Colonic mucosa (tissue), 4 donors: ENCODE data around the gene BAZ2A. TPM values are rescaled to one million over a fixed set of nuclear protein-coding genes. Genes with fewer than 3 reads are reported as not detected.

Experiments used
- DNase-seq: peaks from one replicate; pipeline ENCODE4 v3.0.0-alpha.2; 2020
- H3K27ac ChIP-seq: fragments of 200-600 bp; one replicate; pipeline ENCODE4 v1.8.0; 2021
- H3K27me3 ChIP-seq: fragments of 200-600 bp; one replicate; pipeline ENCODE4 v1.8.0; 2021
- H3K36me3 ChIP-seq: fragments of 200-600 bp; one replicate; pipeline ENCODE4 v1.8.0; 2021
- H3K4me1 ChIP-seq: fragments of 200-600 bp; one replicate; pipeline ENCODE4 v1.8.0; 2021; ENCODE audit warnings: mild to moderate bottlenecking
- H3K4me3 ChIP-seq: fragments of 200-600 bp; one replicate; pipeline ENCODE4 v1.8.0; 2021
- H3K9ac ChIP-seq, 2 donors: one replicate each; pipeline ENCODE4 v1.7.0; 2013; ENCODE audit warnings: control low read depth in 2 of 2, low read depth in 2 of 2, low read length in 2 of 2
- H3K9me3 ChIP-seq: fragments of 200-600 bp; one replicate; pipeline ENCODE4 v1.8.0; 2021
- intact Hi-C: fragments of 100-400 bp; cut with DNase I; formaldehyde crosslinking; loops from one replicate; pipeline ENCODE4 v1.14.1; 2022
- total RNA-seq, 2 donors: library from RNA; stranded (reverse); fragmentation: NEBNext Ultra II Directional in 1 of 2; extraction: Animal tissue kit (Norgen Biotek cat#: 25700) in 1 of 2; gene quantifications; one replicate each; pipeline ENCODE4 v1.2.1, GENCODE V29; 2021
- TF ChIP-seq, protein P1 (sequence below): fragments of 200-600 bp; IDR thresholded peaks from one replicate; pipeline ENCODE4 v1.8.0; 2022; ENCODE audit warnings: antibody characterized with exemption, mild to moderate bottlenecking
- donor health status: healthy.
- donor health status: DM: no; HTN: no; CAD: no.
- donor health status: DM: no; HTN: no; CAD: no.

Gene BAZ2A
- total RNA-seq, 2 donors from 2014 or later = 85.8 to 99.2 TPM

DNA sequence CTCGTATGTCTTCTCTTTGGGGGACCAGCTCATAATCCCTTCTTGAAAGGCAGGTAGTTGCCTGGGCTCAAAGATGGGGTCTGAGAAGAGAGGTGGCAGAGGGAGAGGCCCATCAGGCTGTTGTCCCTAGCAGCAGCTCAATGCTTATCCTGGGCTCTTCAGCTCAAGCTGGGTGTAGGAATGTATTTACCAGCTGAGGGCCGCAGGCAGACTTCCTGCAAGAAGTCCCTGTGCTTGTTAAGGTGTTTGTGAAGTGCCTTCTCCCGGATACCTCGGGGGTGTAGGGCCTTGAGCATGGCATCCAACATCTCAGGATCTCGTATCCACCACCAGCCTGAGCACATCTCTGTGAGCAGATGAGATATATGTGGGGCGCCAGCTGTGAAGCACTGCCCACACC is 29.4 kb downstream of the BAZ2A start:
- Histone ChIP-seq H3K4me1 (no peaks in the 10 kb centered on the region), H3K4me3 (no peak overlapping the region), H3K27me3 (no peaks in the 10 kb centered on the region), H3K9ac (no peak overlapping the region), H3K9me3 (no peaks in the 10 kb centered on the region), H3K36me3 (peaks cover 73% of the 10 kb centered on the region), H3K27ac (no peak overlapping the region)
- DNase-seq = no peak
- TF ChIP-seq, protein P1, sequence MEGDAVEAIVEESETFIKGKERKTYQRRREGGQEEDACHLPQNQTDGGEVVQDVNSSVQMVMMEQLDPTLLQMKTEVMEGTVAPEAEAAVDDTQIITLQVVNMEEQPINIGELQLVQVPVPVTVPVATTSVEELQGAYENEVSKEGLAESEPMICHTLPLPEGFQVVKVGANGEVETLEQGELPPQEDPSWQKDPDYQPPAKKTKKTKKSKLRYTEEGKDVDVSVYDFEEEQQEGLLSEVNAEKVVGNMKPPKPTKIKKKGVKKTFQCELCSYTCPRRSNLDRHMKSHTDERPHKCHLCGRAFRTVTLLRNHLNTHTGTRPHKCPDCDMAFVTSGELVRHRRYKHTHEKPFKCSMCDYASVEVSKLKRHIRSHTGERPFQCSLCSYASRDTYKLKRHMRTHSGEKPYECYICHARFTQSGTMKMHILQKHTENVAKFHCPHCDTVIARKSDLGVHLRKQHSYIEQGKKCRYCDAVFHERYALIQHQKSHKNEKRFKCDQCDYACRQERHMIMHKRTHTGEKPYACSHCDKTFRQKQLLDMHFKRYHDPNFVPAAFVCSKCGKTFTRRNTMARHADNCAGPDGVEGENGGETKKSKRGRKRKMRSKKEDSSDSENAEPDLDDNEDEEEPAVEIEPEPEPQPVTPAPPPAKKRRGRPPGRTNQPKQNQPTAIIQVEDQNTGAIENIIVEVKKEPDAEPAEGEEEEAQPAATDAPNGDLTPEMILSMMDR = no peak
- intact Hi-C loops = no loop called here

DNA sequence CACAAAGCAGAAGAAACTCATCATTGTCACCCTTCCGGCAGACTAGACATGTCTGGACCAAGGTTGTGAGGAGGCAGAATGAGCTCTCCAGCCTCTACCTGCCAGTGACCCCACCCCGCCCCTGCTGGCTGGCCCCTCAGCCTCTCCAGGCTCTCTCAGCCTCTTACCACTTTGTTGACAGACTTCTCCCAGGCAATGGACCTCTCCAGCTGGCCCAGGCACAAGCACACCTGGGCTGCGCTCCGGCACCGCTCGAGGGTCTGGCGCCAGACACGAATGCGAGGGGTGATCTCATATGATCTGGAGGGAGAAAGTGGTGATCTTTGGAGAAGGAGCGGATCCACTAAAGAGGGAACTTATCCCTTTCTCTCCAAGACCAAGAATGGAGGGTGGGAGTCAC is 30.3 kb downstream of the BAZ2A start:
- Histone ChIP-seq H3K36me3 (peaks cover 63% of the 10 kb centered on the region), H3K27ac (no peak overlapping the region)

DNA sequence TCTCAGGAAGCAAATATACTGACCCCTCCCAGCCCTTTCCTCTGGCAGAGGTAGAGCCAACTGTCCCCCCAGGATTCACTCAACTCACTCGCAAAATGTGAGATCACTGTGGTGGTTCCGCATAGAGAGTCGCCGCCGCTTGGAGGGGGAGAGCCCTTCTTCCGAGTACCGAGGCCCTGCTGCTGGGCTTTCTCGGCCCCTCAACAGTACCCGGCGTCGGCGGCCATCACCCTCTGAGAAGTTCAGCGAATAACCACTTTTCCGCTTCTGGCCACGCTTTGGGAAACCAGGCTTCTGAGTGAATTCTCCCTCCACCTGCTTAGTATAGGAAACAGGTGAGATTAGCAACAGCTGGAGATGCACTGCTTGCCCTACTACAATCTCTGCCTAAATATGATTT is 31.1 kb downstream of the BAZ2A start:
- TF ChIP-seq, protein P1 = no peak
- Histone ChIP-seq H3K36me3 (peaks cover 57% of the 10 kb centered on the region), H3K4me1 (no peaks in the 10 kb centered on the region), H3K4me3 (no peak overlapping the region), H3K9me3 (no peaks in the 10 kb centered on the region), H3K9ac (no peak overlapping the region), H3K27me3 (no peaks in the 10 kb centered on the region), H3K27ac (no peak overlapping the region)
- intact Hi-C loops = no loop called here
- no peak for DNase-seq

More for the DNA sequence above, 30.3 kb downstream of the BAZ2A start:
- intact Hi-C loops = no loop called here
- Histone ChIP-seq H3K9ac (no peak overlapping the region), H3K4me1 (no peaks in the 10 kb centered on the region), H3K27me3 (no peaks in the 10 kb centered on the region), H3K4me3 (no peak overlapping the region), H3K9me3 (no peaks in the 10 kb centered on the region)
- TF ChIP-seq, protein P1 = no peak
- no peak for DNase-seq

DNA sequence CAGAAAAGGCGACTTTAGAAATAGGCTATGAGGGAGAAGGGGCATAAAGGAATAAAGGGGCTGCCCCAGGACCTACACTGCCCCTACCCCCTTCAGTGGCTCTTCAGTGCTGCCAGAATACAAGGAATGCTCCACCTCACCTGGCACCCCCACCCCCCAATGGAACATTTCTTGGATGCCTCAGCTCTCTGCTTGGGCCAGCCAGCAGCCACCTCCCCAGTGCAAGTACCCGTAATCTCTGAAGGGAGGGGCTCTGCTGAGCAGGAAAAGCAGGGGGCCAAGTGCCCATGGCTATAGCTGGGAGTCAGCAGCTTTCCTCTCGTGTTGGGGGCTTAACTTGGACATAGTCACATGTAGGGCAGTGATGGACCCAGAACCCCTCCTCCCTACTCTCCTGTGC is 33.3 kb downstream of the BAZ2A start:
- DNase-seq = no peak
- H3K4me3 ChIP-seq = no peak overlapping the region
- H3K36me3 ChIP-seq = peaks cover 42% of the 10 kb centered on the region
- no peak overlapping the region for H3K27ac ChIP-seq
- no peaks in the 10 kb centered on the region for H3K9me3 ChIP-seq
- no peaks in the 10 kb centered on the region for H3K27me3 ChIP-seq
- TF ChIP-seq, protein P1 = no peak
- no peak overlapping the region for H3K9ac ChIP-seq
- H3K4me1 ChIP-seq = no peaks in the 10 kb centered on the region
- intact Hi-C loops = no loop called here

DNA sequence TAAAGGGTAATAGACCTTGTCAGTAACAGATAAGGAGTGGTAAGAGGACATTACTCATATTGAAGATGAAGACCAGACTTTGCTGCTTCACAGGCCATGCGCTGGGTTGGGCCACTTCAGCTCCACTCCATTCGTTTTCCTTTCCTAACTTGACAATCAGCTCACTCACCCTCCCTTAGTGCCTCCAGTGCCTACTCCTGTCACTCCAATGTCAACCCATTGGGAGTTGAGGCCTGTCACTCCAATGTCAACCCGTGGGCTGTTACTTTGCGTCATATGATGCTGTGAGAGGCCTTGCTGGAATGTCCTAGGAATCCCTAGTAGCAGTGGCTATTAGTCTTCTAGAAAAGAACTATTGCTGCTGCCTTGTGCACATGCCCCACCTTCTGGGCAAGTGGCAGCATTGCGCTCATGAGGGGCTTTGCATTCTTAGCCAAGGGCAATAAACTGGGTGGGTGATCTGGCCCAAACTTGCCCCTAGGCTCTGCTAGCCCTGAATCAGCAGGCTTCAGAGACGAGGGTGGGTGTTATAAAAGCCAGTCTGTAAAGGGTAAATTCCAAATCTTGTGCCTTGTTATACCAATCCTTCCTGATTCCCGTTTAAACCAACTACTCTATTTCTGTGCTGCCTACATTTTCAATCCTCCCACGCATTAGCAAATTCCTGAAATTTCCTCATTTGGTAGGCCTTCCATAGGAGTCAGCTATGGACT is 36.1 kb downstream of the BAZ2A start:
- H3K36me3 ChIP-seq = peaks cover 14% of the 10 kb centered on the region
- no peaks in the 10 kb centered on the region for H3K9me3 ChIP-seq
- peak; percentile 37 for DNase-seq
- H3K27me3 ChIP-seq = no peaks in the 10 kb centered on the region
- TF ChIP-seq, protein P1 = peak; percentile 75
- H3K9ac ChIP-seq = no peak overlapping the region
- peaks cover 3% of the 10 kb centered on the region for H3K4me1 ChIP-seq
- no peak overlapping the region for H3K27ac ChIP-seq
- intact Hi-C loops = no loop called here
- H3K4me3 ChIP-seq = no peak overlapping the region
